MM.1S (cell line): ENCODE results near the gene WDR62.
A peak's percentile ranks its signal among the peaks of the same experiment; 100 is the strongest.

Experiments
- DNase-seq: peaks from one replicate; pipeline ENCODE4 v3.0.0-alpha.2; 2015
- H2AFZ ChIP-seq: fragments of 300-600 bp; sonication (generic); 2 replicates; pipeline ENCODE4 v1.6.0; 2016; ENCODE audit warnings: antibody characterized with exemption, low read length
- H3F3A ChIP-seq: fragments of 300-600 bp; sonication (generic); 2 replicates; pipeline ENCODE4 v1.6.1; 2016; ENCODE audit warnings: mild to moderate bottlenecking, antibody characterized with exemption, low read length, moderate library complexity, mixed read lengths; ENCODE audit not compliant: insufficient read depth
- H3K27ac ChIP-seq: fragments of 300-600 bp; sonication (generic); 2 replicates; pipeline ENCODE4 v1.5.1; 2016; ENCODE audit warnings: mild to moderate bottlenecking, low read length
- H3K27me3 ChIP-seq: fragments of 300-600 bp; sonication (generic); replicated peaks from 2 replicates; pipeline ENCODE4 v1.6.0; 2016; ENCODE audit warnings: low read length; ENCODE audit not compliant: insufficient read depth
- H3K36me3 ChIP-seq: fragments of 300-600 bp; sonication (generic); replicated peaks from 2 replicates; pipeline ENCODE4 v1.6.1; 2016; ENCODE audit warnings: mild to moderate bottlenecking, low read length, mixed read lengths; ENCODE audit not compliant: insufficient read depth
- H3K4me1 ChIP-seq: fragments of 300-600 bp; sonication (generic); 2 replicates; pipeline ENCODE4 v1.6.1; 2016; ENCODE audit warnings: low read length, mixed read lengths
- H3K4me2 ChIP-seq: fragments of 300-600 bp; sonication (generic); 2 replicates; pipeline ENCODE4 v1.6.0; 2016; ENCODE audit warnings: low read depth, low read length
- H3K4me3 ChIP-seq: fragments of 300-600 bp; sonication (generic); 2 replicates; pipeline ENCODE4 v1.5.1; 2016; ENCODE audit warnings: low read length, mixed read lengths
- H3K79me2 ChIP-seq: fragments of 300-600 bp; sonication (generic); 2 replicates; pipeline ENCODE4 v1.6.1; 2016; ENCODE audit warnings: mixed run types, low read length, mixed read lengths
- H3K9ac ChIP-seq: fragments of 300-600 bp; sonication (generic); 2 replicates; pipeline ENCODE4 v1.6.1; 2016; ENCODE audit warnings: low read length, mixed read lengths
- H3K9me2 ChIP-seq: fragments of 300-600 bp; sonication (generic); replicated peaks from 2 replicates; pipeline ENCODE4 v1.6.1; 2016; ENCODE audit warnings: mild to moderate bottlenecking, low read length, mixed read lengths; ENCODE audit not compliant: insufficient read depth
- H3K9me3 ChIP-seq: fragments of 300-600 bp; sonication (generic); replicated peaks from 2 replicates; pipeline ENCODE4 v1.6.1; 2016; ENCODE audit warnings: mild to moderate bottlenecking, low read length, mixed read lengths; ENCODE audit not compliant: insufficient read depth
- H4K20me1 ChIP-seq: fragments of 300-600 bp; sonication (generic); 2 replicates; pipeline ENCODE4 v1.6.1; 2016; ENCODE audit warnings: mild to moderate bottlenecking, low read length, moderate library complexity, mixed read lengths; ENCODE audit not compliant: insufficient read depth
- CTCF ChIP-seq: fragments of 300-600 bp; sonication (generic); IDR thresholded peaks from 2 replicates; pipeline ENCODE4 v1.5.1; 2016; ENCODE audit warnings: antibody characterized with exemption, low read length, mixed read lengths
- EZH2 ChIP-seq: fragments of 300-600 bp; sonication (generic); optimal IDR thresholded peaks from 2 replicates; pipeline ENCODE3; 2017; ENCODE audit warnings: low read depth, mild to moderate bottlenecking, antibody characterized with exemption, low read length, mixed read lengths
- EZH2phosphoT487 ChIP-seq: fragments of 300-600 bp; sonication (generic); IDR thresholded peaks from 2 replicates; pipeline ENCODE4 v1.6.1; 2018; ENCODE audit warnings: antibody characterized with exemption, low read length

WDR62 gene

GRCh38 chr19:36051637-36052036 is 3.1 kb upstream of the WDR62 start:
- Histone ChIP-seq H3K4me3 (no peak overlapping the region), H2AFZ (no peak overlapping the region), H3F3A (peaks cover 9% of the 10 kb centered on the region), H4K20me1 (no peaks in the 10 kb centered on the region), H3K36me3 (no peaks in the 10 kb centered on the region), H3K9me3 (no peaks in the 10 kb centered on the region), H3K4me1 (no peaks in the 10 kb centered on the region), H3K4me2 (no peak overlapping the region), H3K9ac (no peak overlapping the region), H3K27me3 (no peaks in the 10 kb centered on the region), H3K27ac (no peak overlapping the region), H3K9me2 (no peaks in the 10 kb centered on the region), H3K79me2 (peaks cover 18% of the 10 kb centered on the region)
- TF ChIP-seq EZH2phosphoT487 (no peak), EZH2 (no peak), CTCF (no peak)
- DNase-seq, result no peak

GRCh38 chr19:36054119-36054732 is 471 bp upstream of the WDR62 start, which contains the start of gene THAP8:
Gene THAP8 (minus strand): TSS chr19:36054285. CDS start chr19:36054217, 68 bp downstream.
- no peaks in the 10 kb centered on the region for H4K20me1 ChIP-seq
- TF ChIP-seq EZH2, result no peak
- peak; percentile 44 for TF ChIP-seq CTCF
- TF ChIP-seq EZH2phosphoT487, result no peak
- H3K4me2 ChIP-seq, result peak within 1 kb of the TSS; percentile 75
- peaks cover 43% of the 10 kb centered on the region for H3K79me2 ChIP-seq
- DNase-seq, result peak; percentile 99
- H3K9me3 ChIP-seq, result no peaks in the 10 kb centered on the region
- H3K36me3 ChIP-seq, result 0 out of 2 replicates have a peak, but pooled peaks cover 4% of the 10 kb centered on the region
- H3K4me1 ChIP-seq, result no peaks in the 10 kb centered on the region
- H3K9ac ChIP-seq, result peak within 1 kb of the TSS; percentile 76
- peak within 1 kb of the TSS; percentile 71 for H2AFZ ChIP-seq
- H3K27me3 ChIP-seq, result no peaks in the 10 kb centered on the region
- H3F3A ChIP-seq, result peaks cover 9% of the 10 kb centered on the region
- peak within 1 kb of the TSS; percentile 81 for H3K27ac ChIP-seq
- no peaks in the 10 kb centered on the region for H3K9me2 ChIP-seq
- H3K4me3 ChIP-seq, result peak within 1 kb of the TSS; percentile 87

- no peak overlapping the region for H3K9ac ChIP-seq
- H3K9me3 ChIP-seq, result no peaks in the 10 kb centered on the region
- no peak for DNase-seq
- no peak overlapping the region for H3K4me2 ChIP-seq
- H3K4me1 ChIP-seq, result no peaks in the 10 kb centered on the region
- H3K36me3 ChIP-seq, result peaks cover 4% of the 10 kb centered on the region; the same call in 1 of the 2 replicates
- no peaks in the 10 kb centered on the region for H4K20me1 ChIP-seq
- no peak overlapping the region for H3K4me3 ChIP-seq
- H3K9me2 ChIP-seq, result no peaks in the 10 kb centered on the region
- TF ChIP-seq EZH2 (no peak), CTCF (no peak), EZH2phosphoT487 (no peak)
- no peak overlapping the region for H3K27ac ChIP-seq
- peaks cover 5% of the 10 kb centered on the region for H3F3A ChIP-seq
- no peak overlapping the region for H2AFZ ChIP-seq
- peaks cover 66% of the 10 kb centered on the region for H3K79me2 ChIP-seq
- no peaks in the 10 kb centered on the region for H3K27me3 ChIP-seq
Measured at GRCh38 chr19:36058481-36059179, 3.9 kb downstream of the WDR62 start.
